DMS79 treated with DMSO at 0.1 percent for 48 hours (cell line): ENCODE data around the gene THEMIS.
"Not testable (repeated sequence)": the region's sequence is repeated elsewhere in the genome, so short reads cannot be mapped to it uniquely, and the experiment has no call there.

Experiments
- DNase-seq: peaks from one replicate; lab custom pipeline; 2025; lab: John Stamatoyannopoulos, UW

THEMIS gene

DNA sequence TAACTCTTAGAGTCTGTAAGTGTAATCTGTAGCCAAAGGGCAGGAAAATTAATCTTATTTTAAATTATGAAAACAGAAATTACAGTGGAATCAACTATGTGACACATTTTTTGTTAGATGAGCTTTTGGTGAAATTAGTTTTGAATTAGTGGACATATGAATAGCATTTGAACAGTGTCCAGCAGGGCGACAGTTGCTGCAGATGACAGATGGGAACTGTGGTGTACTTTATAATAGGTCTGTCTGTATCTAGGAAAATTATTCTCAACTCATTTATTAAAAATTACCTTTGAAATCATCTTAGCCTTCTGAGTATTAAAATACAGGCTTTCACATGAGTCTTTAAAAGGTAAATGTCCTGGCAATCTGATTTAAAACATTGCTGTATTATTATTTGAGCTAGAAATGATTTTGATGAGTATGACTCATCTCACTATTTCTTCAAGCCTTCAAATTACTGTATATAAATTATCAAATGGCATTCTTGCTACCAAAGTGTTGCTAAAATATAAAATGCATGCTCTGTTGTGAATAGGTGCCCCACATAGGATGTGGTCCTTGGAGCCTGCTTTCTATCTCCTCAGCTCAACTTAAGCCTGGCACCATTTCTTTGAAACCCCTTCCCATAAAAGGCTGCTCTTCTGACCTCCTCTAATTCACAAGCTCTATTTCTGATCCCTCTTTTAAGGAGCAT lies 173.5 kb downstream of the THEMIS start:
- DNase-seq, result no peak

DNA sequence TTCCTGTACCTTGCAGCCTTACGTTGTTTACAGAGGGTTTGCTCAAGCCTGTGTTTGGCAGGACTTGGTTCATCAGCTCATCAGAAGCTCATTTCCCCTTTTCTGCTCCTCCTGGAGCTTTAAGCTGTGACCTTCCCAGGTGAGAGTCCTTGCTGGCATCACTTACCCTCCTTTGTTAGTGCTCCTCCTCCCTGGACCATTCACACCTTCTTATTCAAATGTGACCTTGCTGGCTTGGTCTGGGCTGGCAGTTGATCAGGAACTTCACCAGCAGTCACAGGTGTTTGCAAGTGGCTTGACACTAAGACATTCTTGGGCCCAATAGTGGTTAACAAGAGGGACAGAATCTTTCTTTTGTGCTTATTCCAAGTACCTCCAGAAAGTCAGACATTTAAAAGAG lies 175.0 kb downstream of the THEMIS start:
- no peak for DNase-seq

DNA sequence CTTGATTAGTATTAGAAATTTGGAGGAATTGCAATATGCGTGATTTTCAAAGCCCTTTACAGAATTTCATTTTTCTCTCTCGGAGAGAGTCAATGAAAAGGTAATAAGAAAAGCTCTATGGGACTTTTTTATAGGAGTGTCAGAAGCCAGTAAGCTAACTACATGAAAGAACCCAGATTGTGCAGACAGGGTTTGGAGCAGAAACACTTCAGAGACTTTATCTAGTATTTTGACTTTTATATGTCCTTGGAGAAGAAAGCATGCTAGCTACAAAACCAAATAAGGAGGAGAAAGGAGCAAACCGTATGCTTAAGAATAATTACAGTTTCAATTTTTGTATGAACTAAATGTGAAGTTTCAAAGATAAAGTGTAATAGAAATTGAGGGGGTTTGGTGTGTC lies 182.2 kb downstream of the THEMIS start:
- DNase-seq, result no peak

DNA sequence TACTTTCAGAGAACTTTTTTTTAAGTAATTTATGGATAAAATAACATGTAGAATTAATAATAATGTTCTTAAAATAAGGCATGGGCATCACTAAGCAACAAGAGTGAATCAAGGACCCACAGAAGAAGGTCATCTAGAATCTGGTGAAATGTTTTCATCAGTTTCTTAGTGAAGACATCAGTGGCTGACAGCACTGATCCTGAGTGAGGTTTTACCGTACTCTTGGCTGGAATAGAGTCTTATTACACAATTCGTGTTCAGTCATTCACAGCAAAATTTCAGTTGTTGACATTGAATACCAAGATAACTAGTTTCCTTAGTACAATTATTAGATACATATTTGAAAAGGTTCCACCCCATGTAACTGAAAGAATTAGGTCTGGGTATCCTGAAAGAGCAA lies 183.5 kb downstream of the THEMIS start:
- DNase-seq, result no peak

DNA sequence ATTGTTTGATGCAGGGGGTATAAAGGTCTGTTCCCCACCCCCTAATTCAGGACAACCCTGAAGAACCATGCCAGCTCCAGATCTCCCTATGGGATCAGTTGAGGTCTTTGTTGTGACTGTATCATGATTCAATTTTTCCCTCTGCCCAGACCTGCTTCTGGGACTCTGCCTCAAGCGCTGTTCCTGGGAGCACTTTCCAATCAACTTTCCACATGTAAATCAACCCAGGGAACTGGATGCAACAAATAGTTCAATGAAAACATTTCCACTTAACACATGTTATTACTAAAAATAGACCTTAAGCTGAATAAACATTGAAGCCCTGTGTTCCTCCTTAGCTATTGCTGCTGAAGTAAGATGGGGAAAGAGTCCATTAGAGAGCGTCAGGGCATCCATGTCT lies 184.4 kb downstream of the THEMIS start:
- no peak for DNase-seq

DNA sequence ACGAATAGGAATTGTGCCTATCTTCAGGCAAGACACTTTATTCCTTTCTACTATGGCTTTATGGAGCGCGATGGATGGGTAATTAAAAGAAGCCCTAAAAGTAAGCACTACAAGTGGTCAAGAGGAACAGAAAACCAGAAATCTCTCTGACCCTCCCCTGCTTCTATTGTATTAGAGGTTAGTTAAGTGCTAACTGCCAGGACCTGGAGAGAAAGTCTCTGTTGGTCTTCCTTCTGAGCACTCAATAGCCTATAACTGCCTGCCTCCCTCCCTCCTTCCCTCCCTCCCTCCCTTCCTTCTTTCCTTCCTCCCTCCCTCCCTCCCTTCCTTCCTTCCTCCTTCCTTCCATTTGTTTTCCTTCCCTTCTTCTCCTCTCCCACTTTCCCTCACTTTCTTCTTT lies 190.2 kb downstream of the THEMIS start:
- no peak for DNase-seq

DNA sequence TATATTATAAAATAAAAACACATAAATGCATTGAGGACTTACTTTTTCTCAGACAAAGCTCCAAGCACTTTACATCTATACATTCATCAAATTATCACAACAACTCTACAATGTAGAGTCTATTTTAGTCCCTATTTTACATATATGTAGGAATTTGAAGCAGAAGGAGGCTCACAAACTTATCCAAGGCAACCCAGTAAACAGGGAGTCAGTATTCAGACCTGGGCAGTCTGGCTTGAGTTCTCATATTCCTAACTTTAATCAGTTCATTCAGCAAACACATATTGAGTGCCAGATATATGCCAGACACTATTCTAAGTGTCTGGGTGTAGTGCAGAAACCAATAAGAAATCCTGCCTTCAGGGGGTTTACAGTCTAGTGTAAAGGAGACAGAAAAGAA lies 194.6 kb downstream of the THEMIS start:
- DNase-seq, result no peak

DNA sequence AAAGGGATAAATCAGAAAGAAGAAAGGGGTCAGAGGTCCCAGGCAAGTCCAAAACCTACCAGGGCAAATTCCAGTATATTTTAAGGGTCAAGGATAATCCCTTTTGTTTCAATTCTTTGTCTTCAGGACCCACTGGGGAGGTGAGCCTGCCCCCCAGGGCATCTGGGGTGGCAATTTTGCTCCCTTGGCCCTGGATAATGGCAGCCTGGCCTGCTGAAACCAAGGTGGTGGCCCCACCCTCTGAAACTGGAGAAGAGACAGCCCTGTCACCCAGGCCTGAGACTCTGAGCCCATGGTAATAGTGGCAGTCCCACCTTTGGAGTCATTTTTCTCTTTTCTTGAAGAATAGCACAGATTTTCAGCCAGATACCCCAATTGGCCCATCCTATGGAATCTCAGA lies 205.8 kb downstream of the THEMIS start:
- DNase-seq, result no peak

DNA sequence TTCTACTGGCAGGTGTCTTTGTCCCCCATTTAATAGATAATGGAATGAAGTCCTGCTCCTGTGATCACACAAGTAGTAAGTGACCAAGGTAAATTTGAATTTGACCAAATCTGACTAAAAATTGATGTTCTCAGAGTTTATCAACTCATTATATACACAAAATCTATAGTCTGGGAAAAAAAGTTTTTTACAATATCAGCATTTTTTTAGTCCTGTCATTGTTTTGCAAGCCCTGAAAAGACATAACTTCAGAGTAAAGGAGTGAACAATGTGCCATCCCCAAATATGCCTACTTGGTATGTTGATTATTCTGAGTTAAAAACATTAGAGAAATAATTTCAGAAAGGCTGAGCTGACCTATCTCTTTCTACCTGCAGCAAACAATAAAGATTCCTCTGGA lies 209.7 kb downstream of the THEMIS start:
- no peak for DNase-seq

DNA sequence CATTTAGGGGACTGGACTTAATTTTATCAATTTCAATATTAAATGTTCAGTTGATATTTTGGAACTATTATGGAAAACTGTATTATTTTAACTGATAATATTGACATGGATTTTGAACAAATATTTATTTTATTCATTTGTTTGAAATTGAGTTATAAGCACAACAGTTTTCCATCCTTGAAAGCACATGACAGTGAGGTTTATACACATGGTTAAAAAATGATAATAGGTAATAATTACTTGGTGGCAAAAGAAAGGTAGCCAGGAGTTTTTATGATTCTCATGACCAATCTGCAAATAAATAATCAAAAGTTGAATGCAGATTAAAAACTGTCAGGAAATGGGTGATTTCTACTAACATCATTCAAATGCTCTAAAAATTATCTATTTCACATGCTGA lies 210.3 kb downstream of the THEMIS start:
- DNase-seq, result no peak

DNA sequence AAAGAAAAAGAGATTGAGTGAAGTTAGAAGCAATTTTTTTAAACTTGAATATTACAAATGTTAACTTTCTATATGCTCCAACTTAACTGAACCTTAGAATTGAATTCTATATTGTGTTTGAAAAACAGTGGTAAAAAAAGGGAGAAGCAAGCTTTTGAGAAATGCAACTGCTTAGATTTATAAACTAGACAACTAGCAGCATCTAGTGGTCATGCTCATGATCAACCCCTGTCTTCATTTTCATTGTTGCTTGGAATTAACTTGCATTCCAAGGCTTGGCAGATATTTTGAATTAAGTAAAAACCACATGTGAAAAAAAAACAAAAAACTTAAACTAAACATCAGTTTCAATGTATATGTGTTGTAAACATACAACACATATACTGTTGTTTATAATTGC lies 210.8 kb downstream of the THEMIS start:
- no peak for DNase-seq

DNA sequence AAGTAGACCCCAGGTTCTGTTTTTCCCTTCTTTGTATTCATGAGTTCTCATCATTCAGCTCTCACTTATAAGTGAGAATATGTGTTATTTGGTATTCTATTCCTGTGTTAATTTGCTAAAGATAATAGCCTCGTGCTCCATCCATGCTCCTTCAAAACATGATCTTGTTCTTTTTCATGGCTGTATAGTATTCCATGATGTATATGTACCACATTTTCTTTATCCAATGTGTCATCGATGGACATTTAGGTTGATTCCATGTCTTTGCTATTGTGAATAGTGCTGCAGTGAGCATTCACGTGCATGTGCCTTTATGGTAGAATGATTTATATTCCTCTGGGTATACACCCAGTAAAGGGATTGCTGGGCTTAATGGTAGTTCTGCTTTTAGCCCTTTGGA lies 213.4 kb downstream of the THEMIS start:
- DNase-seq, result not testable (repeated sequence)

DNA sequence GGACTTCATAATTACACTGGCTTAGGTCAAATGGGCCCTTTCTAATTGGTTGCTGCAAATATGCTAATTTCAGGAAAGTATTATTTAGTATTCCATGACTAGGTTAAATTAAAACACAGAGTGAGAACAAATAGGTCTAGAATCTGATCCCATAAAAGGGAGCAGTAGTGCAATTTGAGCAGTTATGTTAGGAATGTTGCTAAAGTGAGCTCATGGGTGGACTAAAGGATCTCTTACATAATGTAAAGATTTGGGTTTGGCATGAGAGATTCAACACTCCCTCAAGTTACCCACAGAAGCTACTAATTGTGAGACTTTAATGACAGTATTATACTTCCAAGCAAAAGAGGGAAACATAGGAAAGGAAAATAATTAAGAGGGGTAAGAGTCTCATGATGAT lies 214.8 kb downstream of the THEMIS start:
- no peak for DNase-seq

DNA sequence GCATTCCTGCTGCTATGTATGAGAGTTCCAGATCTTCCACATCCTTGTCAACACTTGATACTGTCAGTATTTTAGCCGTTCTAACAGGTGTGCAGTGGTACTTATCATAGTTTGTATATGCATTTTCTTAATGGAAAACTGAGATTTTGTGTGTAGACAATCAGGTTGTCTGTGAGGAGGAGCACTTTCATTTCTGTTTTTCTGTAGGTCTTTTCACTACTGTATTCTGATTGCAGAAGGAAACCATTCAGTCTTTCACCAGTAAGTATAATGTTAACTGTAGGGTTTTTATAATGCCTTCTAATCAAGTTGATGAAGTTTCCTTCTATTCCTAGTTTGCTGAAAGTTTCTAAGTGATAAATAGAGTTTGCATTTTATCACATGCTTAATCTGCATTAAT lies 216.4 kb downstream of the THEMIS start:
- no peak for DNase-seq
